HL-60 (cell line): ENCODE results near the gene RPRD1B.
"Not testable (repeated sequence)": the region's sequence is repeated elsewhere in the genome, so short reads cannot be mapped to it uniquely, and the experiment has no call there.

Experiments
- DNase-seq, 2 experiments: peaks; one replicate each; pipeline ENCODE4 v3.0.0-alpha.2; 2010 to 2020; ENCODE audit warnings: low read depth in 1 of 2, low spot score in 1 of 2
- H3K27ac ChIP-seq: fragments of 250-450 bp; sonication (Bioruptor Pico); replicated peaks from 2 replicates; pipeline ENCODE4 v1.5.1; 2020; ENCODE audit warnings: mild to moderate bottlenecking, moderate library complexity
- H3K27me3 ChIP-seq: fragments of 250-450 bp; sonication (Bioruptor Pico); 2 replicates; pipeline ENCODE4 v1.5.1; 2021; ENCODE audit warnings: mild to moderate bottlenecking, moderate library complexity; ENCODE audit not compliant: insufficient read depth, poor library complexity, severe bottlenecking
- H3K4me3 ChIP-seq: replicated peaks from 2 replicates; pipeline ENCODE4 v1.5.1; 2011; ENCODE audit warnings: mild to moderate bottlenecking, control low read depth, low read length; ENCODE audit not compliant: insufficient read depth
- GABPA ChIP-seq: IDR thresholded peaks from 2 replicates; pipeline ENCODE4 v1.6.1; 2012; ENCODE audit warnings: low read depth
- POLR2AphosphoS5 ChIP-seq: IDR thresholded peaks from 2 replicates; pipeline ENCODE4 v1.6.1; 2012; ENCODE audit warnings: low read depth
- SPI1 ChIP-seq: IDR thresholded peaks from 2 replicates; pipeline ENCODE4 v1.6.1; 2012; ENCODE audit warnings: low read depth, mild to moderate bottlenecking, borderline replicate concordance
- TF ChIP-seq, protein P1 (sequence below): IDR thresholded peaks from one replicate; pipeline ENCODE4 v1.5.1; 2011; ENCODE audit warnings: low read length, control low read depth, inconsistent platforms; ENCODE audit not compliant: insufficient read depth
- TF ChIP-seq, protein P2 (sequence below): IDR thresholded peaks from 2 replicates; pipeline ENCODE4 v1.6.1; 2012; ENCODE audit warnings: low read depth; ENCODE audit not compliant: insufficient replicate concordance

RPRD1B gene

DNA sequence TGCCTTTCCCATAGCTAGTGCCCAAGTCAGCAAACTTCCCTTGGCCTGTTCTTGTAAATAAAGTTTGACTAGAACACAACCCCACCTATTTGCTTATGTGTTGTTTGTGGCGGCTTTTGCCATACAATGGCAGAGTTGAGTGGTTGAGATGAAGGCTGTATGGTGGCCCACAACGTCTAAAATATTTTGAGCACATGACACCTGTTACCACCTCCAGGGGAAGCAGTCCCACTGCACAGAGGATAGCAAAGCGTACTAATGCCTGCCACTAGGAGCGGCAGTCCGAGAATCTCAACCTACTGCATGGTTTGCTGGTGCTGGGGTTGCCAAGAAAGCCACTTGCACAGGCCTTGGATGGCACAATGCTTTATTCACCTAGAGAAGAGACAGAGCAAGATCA is 72.9 kb downstream of the RPRD1B start:
- Histone ChIP-seq H3K27me3 (no peaks in the 10 kb centered on the region), H3K27ac (no peak overlapping the region), H3K4me3 (no peak overlapping the region)
- no peak for DNase-seq
- no peak for TF ChIP-seq SPI1
- TF ChIP-seq, protein P1, sequence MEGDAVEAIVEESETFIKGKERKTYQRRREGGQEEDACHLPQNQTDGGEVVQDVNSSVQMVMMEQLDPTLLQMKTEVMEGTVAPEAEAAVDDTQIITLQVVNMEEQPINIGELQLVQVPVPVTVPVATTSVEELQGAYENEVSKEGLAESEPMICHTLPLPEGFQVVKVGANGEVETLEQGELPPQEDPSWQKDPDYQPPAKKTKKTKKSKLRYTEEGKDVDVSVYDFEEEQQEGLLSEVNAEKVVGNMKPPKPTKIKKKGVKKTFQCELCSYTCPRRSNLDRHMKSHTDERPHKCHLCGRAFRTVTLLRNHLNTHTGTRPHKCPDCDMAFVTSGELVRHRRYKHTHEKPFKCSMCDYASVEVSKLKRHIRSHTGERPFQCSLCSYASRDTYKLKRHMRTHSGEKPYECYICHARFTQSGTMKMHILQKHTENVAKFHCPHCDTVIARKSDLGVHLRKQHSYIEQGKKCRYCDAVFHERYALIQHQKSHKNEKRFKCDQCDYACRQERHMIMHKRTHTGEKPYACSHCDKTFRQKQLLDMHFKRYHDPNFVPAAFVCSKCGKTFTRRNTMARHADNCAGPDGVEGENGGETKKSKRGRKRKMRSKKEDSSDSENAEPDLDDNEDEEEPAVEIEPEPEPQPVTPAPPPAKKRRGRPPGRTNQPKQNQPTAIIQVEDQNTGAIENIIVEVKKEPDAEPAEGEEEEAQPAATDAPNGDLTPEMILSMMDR: no peak
- TF ChIP-seq, protein P2, sequence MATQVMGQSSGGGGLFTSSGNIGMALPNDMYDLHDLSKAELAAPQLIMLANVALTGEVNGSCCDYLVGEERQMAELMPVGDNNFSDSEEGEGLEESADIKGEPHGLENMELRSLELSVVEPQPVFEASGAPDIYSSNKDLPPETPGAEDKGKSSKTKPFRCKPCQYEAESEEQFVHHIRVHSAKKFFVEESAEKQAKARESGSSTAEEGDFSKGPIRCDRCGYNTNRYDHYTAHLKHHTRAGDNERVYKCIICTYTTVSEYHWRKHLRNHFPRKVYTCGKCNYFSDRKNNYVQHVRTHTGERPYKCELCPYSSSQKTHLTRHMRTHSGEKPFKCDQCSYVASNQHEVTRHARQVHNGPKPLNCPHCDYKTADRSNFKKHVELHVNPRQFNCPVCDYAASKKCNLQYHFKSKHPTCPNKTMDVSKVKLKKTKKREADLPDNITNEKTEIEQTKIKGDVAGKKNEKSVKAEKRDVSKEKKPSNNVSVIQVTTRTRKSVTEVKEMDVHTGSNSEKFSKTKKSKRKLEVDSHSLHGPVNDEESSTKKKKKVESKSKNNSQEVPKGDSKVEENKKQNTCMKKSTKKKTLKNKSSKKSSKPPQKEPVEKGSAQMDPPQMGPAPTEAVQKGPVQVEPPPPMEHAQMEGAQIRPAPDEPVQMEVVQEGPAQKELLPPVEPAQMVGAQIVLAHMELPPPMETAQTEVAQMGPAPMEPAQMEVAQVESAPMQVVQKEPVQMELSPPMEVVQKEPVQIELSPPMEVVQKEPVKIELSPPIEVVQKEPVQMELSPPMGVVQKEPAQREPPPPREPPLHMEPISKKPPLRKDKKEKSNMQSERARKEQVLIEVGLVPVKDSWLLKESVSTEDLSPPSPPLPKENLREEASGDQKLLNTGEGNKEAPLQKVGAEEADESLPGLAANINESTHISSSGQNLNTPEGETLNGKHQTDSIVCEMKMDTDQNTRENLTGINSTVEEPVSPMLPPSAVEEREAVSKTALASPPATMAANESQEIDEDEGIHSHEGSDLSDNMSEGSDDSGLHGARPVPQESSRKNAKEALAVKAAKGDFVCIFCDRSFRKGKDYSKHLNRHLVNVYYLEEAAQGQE: no peak
- TF ChIP-seq GABPA: no peak
- TF ChIP-seq POLR2AphosphoS5: no peak

- H3K4me3 ChIP-seq, H3K27ac ChIP-seq, DNase-seq, H3K27me3 ChIP-seq: not testable (repeated sequence)
Observed at GRCh38 chr20:38107386-38107785, 73.8 kb downstream of the RPRD1B start.

DNA sequence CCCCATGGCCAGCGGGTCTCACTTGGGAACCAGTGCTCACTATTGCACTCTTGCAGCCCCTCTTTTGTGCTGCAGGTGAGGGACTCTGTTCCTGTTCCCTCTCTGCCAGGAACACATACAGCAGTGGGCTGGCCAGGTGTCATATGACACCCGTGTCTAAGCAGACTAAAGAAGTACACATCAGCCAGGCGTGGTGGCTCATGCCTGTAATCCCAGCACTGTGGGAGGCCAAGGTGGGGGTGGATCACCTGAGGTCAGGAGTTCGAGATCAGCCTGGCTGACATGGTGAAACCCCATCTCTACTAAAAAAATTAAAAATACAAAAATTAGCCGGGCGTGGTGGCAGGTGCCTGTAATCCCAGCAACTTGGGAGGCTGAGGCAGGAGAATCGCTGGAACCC is 74.4 kb downstream of the RPRD1B start:
- not testable (repeated sequence) for H3K27ac ChIP-seq, DNase-seq, H3K27me3 ChIP-seq, H3K4me3 ChIP-seq

DNA sequence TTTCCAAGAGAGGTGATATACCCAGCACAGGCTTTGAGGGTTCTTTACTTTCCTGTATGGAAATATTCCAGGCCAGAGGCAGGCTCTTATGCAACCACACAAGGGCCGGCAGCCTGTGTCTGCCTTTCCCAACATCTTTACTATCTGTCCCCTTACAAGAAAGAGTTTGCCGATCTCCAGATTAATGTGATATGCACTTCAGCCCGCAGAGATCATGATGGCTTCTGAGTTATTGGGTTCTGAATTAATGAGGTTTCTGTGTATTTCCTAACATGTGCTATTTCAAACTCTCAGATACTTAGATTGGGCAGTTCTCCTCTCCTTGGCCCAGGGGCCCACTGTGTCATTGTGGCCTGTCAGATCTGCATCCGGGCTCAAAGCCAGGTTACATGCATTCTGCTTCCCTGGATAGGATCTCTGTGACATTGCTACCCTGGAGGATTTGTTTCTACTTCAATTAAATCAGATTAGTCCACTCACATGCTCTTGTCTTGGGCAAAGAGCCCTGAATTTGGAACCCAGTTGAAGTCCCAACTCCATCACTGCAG is 75.0 kb downstream of the RPRD1B start:
- no peak for DNase-seq
- Histone ChIP-seq H3K27ac (no peak overlapping the region), H3K4me3 (no peak overlapping the region)

More for the DNA sequence above, 75.0 kb downstream of the RPRD1B start:
- H3K27me3 ChIP-seq: no peaks in the 10 kb centered on the region
- TF ChIP-seq, protein P2: no peak
- TF ChIP-seq POLR2AphosphoS5 (no peak), SPI1 (no peak), GABPA (no peak)
- TF ChIP-seq, protein P1: no peak
